Stimulated activated CD4-positive, alpha-beta T cell treated with anti-CD3 and anti-CD28 coated beads, Interleukin-2, amount 100 ng/mL, for 4 hours (primary cell): ENCODE measurements around the gene SPINK13.

ENCODE experiments used
- DNase-seq: peaks from one replicate; pipeline ENCODE4 v3.0.0-alpha.2; 2020; ENCODE audit warnings: low read depth

Gene SPINK13

DNA sequence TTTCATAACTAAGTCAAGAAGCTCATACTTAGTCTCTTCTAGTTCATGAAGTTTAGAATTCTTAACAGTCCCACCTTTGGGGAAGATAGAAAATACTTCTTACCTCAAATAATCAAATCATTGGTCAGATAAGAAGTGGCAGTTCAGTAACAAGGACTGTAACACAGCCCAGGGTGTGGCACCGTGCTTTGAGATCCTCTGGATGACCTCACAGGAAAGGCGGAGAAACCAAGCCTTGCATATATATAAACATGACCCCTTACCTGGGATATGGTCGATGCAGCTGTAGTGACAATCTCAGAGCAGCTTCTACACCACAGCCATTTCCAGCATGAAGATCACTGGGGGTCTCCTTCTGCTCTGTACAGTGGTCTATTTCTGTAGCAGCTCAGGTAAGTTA, 43.6 kb downstream of the SPINK13 start, which contains the start of gene SPINK7:
TSS of gene SPINK7 (plus strand) at position 271 of the 400 bp plus-strand sequence. CDS start at position 332, 61 bp downstream.
- DNase-seq, result no peak

DNA sequence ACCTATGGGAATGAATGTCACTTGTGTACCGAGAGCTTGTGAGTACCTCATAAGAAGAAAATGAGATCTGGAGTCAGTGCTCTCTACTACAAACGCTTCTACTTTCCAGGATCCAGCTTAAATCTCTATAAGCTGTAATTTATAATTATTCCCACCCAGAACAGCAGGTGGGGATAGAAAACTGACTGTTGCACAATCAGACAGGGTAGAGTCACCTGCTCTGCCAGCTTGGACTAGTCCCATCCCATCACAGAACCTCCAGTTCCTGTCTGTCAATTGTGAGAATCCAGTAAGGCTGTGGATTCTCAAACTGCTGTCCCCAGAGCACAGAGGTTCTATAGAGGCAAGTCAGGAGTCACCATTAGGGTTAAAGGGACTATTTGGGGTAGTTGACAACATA, 45.6 kb downstream of the SPINK13 start:
- no peak for DNase-seq

DNA sequence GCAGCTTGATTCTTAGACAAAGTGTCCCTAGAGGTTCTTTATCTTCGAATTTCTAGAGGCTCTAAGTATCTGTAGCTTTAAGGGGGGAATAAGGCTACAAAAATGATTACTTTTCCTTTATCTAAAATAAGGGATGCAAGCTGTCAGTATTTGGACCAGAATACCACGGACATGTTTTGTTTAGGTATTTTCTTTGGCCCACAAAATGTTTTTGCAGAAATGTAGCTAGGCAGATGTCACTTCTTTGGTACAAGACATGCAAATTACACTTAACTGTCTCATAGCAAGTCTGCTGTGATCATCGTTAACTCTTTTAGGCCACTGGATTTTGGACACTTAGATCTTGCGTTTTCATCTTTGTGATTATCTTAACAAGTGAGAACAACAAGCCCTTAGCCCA, 46.1 kb downstream of the SPINK13 start:
- DNase-seq, result no peak

DNA sequence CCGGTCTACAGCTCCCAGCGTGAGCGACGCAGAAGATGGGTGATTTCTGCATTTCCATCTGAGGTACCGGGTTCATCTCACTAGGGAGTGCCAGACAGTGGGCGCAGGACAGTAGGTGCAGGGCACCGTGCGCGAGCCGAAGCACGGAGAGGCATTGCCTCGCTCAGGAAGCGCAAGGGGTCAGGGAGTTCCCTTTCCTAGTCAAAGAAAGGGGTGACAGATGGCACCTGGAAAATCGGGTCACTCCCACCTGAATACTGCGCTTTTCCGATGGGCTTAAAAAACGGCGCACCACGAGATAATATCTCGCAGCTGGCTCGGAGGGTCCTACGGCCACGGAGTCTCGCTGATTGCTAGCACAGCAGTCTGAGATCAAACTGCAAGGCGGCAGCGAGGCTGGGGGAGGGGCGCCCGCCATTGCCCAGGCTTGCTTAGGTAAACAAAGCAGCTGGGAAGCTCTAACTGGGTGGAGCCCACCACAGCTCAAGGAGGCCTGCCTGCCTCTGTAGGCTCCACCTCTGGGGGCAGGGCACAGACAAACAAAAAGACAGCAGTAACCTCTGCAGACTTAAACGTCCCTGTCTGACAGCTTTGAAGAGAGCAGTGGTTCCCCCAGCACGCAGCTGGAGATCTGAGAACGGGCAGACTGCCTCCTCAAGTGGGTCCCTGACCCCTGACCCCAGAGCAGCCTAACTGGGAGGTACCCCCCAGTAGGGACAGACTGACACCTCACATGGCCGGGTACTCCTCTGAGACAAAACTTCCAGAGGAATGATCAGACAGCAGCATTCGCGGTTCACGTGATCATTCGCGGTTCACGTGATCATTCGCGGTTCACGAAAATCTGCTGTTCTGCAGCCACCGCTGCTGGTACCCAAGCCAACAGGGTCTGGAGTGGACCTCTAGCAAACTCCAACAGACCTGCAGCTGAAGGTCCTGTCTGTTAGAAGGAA, 51.7 kb downstream of the SPINK13 start:
- peak; percentile 0 for DNase-seq

DNA sequence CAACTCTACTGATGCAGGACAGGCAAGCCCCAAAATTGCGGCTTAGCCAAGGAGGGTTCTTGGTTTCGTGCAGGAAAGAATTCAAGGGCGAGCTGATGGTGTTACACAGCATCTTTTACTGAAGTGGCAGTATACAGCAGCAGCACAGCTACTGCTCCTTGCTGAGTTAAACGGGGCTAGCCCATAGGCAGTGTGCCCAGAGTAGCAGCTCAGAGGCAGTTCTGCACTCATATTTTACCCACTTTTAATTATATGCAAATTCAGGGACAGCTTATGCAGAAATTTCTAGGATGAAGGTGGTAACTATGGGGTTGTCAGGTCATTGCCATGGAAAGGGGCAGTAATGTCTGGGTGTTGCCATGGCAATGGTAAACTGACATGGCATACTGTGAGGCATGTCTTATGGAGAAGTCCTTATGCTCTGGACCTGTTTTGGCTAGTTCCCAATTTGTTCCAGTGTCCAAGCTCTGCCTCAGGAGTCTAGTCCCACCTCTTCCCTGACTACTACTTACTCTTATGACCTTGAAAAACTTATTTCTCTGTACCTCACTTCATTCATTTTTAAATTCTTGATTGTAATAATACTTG, 64.8 kb downstream of the SPINK13 start:
- DNase-seq, result no peak

DNA sequence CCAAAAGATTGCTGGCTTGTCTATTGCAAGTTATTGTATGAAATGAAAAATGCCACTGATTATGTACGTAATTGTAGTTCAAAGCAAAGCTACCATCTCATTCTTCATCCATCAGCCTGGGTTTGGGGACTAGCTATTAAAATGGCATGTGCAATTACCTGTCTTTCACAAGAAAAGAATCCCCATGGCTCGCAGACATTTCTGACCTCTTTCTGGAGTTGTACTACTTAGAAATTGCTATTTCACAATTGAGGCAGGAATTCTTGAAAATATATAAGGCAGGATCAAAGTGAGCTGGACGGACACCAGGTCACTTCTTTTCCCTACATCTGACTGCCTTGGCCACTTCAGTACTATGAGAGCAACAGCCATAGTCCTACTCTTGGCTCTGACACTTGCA, 66.7 kb downstream of the SPINK13 start, which contains the start of gene SPINK9:
TSS of gene SPINK9 (plus strand) at position 301 of the 400 bp plus-strand sequence. CDS start at position 356, 55 bp downstream.
- no peak for DNase-seq
